NCI-H1092 treated with DMSO at 0.1 percent for 48 hours (cell line): ENCODE measurements around the gene PRR5.
"Not testable (repeated sequence)": the region's sequence is repeated elsewhere in the genome, so short reads cannot be mapped to it uniquely, and the experiment has no call there.

ENCODE experiments used
- DNase-seq: peaks from one replicate; lab custom pipeline; 2025; lab: John Stamatoyannopoulos, UW

PRR5 gene

GRCh38 chr22:44701824-44702478 lies at the start of gene PRR5:
PRR5 (plus strand) TSS chr22:44702204; CDS start chr22:44702475, 271 bp downstream.
- peak; percentile 3 for DNase-seq

- DNase-seq, result not testable (repeated sequence)
These were observed 49.1 kb upstream of the PRR5 start for GRCh38 chr22:44652866-44653265.

- DNase-seq, result no peak
These were observed 43.6 kb upstream of the PRR5 start for GRCh38 chr22:44658311-44658953.

- no peak for DNase-seq
These were observed 42.9 kb upstream of the PRR5 start for GRCh38 chr22:44659140-44659539.

- no peak for DNase-seq
These were observed 41.8 kb upstream of the PRR5 start for GRCh38 chr22:44660051-44660830.

- DNase-seq, result no peak
These were observed 40.9 kb upstream of the PRR5 start for GRCh38 chr22:44661070-44661469.

GRCh38 chr22:44661659-44662569 lies 40.1 kb upstream of the PRR5 start:
- DNase-seq, result no peak

- DNase-seq, result no peak
These were observed 38.6 kb upstream of the PRR5 start for GRCh38 chr22:44663256-44663999.

GRCh38 chr22:44664149-44664548 lies 37.9 kb upstream of the PRR5 start:
- no peak for DNase-seq

- no peak for DNase-seq
These were observed 36.9 kb upstream of the PRR5 start for GRCh38 chr22:44665115-44665514.

GRCh38 chr22:44666207-44666585 lies 35.8 kb upstream of the PRR5 start:
- DNase-seq, result no peak

GRCh38 chr22:44667276-44667675 lies 34.7 kb upstream of the PRR5 start:
- DNase-seq, result no peak

GRCh38 chr22:44667829-44668189 lies 34.2 kb upstream of the PRR5 start:
- DNase-seq, result no peak

GRCh38 chr22:44668190-44668885 lies 33.7 kb upstream of the PRR5 start:
- no peak for DNase-seq

- no peak for DNase-seq
These were observed 33.0 kb upstream of the PRR5 start for GRCh38 chr22:44668886-44669521.

GRCh38 chr22:44669561-44669976 lies 32.4 kb upstream of the PRR5 start:
- DNase-seq, result no peak

- no peak for DNase-seq
These were observed 31.6 kb upstream of the PRR5 start for GRCh38 chr22:44670220-44670988.

GRCh38 chr22:44671742-44672141 lies 30.3 kb upstream of the PRR5 start:
- DNase-seq, result no peak

GRCh38 chr22:44672632-44673031 lies 29.4 kb upstream of the PRR5 start:
- no peak for DNase-seq
